GM23248 (cell line): ENCODE results near the gene NAV2.

Experiments used
- EZH2 ChIP-seq: fragments of 200-600 bp; sonication (generic); IDR thresholded peaks from 2 replicates; pipeline ENCODE4 v1.6.1; 2018; ENCODE audit warnings: antibody characterized with exemption, mild to moderate bottlenecking; ENCODE audit not compliant: insufficient read depth, poor library complexity, severe bottlenecking
- EZH2phosphoT487 ChIP-seq: fragments of 200-600 bp; sonication (generic); IDR thresholded peaks from 2 replicates; pipeline ENCODE4 v1.6.1; 2018; ENCODE audit warnings: antibody characterized with exemption, moderate library complexity, mild to moderate bottlenecking, low read depth; ENCODE audit not compliant: insufficient read depth

GRCh38 chr11:19957294-19957943 is 244.8 kb downstream of the NAV2 start:
- TF ChIP-seq EZH2phosphoT487 (no peak), EZH2 (no peak)
